Psoas muscle (tissue), 8 donors: ENCODE measurements around the gene DNHD1. TPM values are rescaled to one million over a fixed set of nuclear protein-coding genes. Genes with fewer than 3 reads are reported as not detected.
A peak's percentile ranks its signal among the peaks of the same experiment; 100 is the strongest.

Experiments used
- ATAC-seq, 4 donors: fragments of 200-7000 bp; cut with Tn5 transposase; one replicate each; pipeline ENCODE4 v1.9.1; 2020; ENCODE audit warnings: moderate library complexity in 3 of 4, mild to moderate bottlenecking in 2 of 4
- DNase-seq, 2 donors: peaks; one replicate each; pipeline ENCODE4 v3.0.0-alpha.2; 2020
- H3K27ac ChIP-seq: fragments of 200-600 bp; one replicate; pipeline ENCODE4 v1.8.0; 2022
- H3K27me3 ChIP-seq, 3 donors: fragments of 200-600 bp in 1 of 3; one replicate each; pipeline versions ENCODE4 v1.6.1 to v1.8.0; 2013 to 2022; ENCODE audit warnings: low read length in 2 of 3, mild to moderate bottlenecking in 2 of 3, moderate library complexity in 1 of 3; ENCODE audit not compliant: insufficient read depth in 3 of 3
- H3K36me3 ChIP-seq, 2 donors: fragments of 200-600 bp in 1 of 2; one replicate each; pipeline versions ENCODE4 v1.6.1 to v1.8.0; 2013 to 2022; ENCODE audit warnings: low read depth in 1 of 2, mild to moderate bottlenecking in 1 of 2, moderate library complexity in 1 of 2; ENCODE audit not compliant: insufficient read depth in 1 of 2
- H3K4me1 ChIP-seq: fragments of 200-600 bp; one replicate; pipeline ENCODE4 v1.8.0; 2022
- H3K4me3 ChIP-seq: fragments of 200-600 bp; one replicate; pipeline ENCODE4 v1.8.0; 2022; ENCODE audit warnings: mild to moderate bottlenecking
- H3K9me3 ChIP-seq: fragments of 200-600 bp; one replicate; pipeline ENCODE4 v1.8.0; 2022
- WGBS, 3 donors: extraction: QIAGEN DNeasy Blood & Tissue Kit; methylation state at CpG; one replicate each; pipeline versions ENCODE4 v1.1.6 to v1.1.7; 2013; 5-methylcytosine and 5-hydroxymethylcytosine counted together
- intact Hi-C, 2 donors: fragments of 100-400 bp; cut with DNase I; formaldehyde crosslinking; loops; one replicate each; pipeline versions ENCODE4 v1.11.0 to v1.14.2; 2022
- polyA plus RNA-seq, 3 donors: library from polyadenylated mRNA; stranded (reverse); fragments of 200-250 nt; gene quantifications; one replicate each; pipeline ENCODE4 v1.2.3, GENCODE V29; 2013
- total RNA-seq, 4 donors: library from RNA; stranded (reverse); fragmentation: NEBNext Ultra II Directional in 2 of 4; extraction: Animal tissue kit (Norgen Biotek cat#: 25700) in 2 of 4; gene quantifications; one replicate each; pipeline versions ENCODE4 v1.2.1 to v1.2.4, GENCODE V29; 2021 to 2023
- TF ChIP-seq, protein P1 (sequence below): fragments of 200-600 bp; IDR thresholded peaks from one replicate; pipeline ENCODE4 v1.8.0; 2022; ENCODE audit warnings: antibody characterized with exemption
- donor health status: healthy with polysubstance abuse.
- donor health status: DM: no; HTN: no; CAD: no; lungs with moderate emphysema.
- donor health status: Bipolar disorder and iron deficiency.
- donor health status: healthy.
- donor health status: DM: yes; HTN: yes; CAD: no.
- donor health status: DM: no; HTN: no; CAD: no.
- donor health status: DM: no; HTN: no; CAD: no.
- donor health status: DM: yes; HTN: yes; CAD: no.

The DNHD1 gene
- total and polyA plus RNA-seq, 7 donors, result 2.0 to 9.0 (median 3.4) TPM

DNA sequence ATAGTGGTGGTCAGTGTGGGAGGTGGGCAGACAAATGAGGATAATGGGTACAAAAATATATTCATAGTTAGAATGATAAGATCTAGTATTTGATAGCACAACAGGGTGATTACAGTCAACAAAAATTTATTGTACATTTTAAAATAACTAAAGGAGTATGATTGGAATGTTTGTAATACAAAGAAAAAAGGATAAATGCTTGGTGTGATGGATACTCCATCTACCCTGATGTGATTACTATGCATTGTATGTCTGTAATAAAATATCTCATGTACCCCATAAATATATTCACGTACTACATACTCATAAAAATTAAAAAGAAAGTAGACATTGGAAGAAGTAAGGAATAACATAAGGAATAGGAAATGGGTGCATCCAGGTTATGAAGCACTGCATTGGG lies 90.9 kb downstream of the DNHD1 start:
- no peak for DNase-seq
- peaks cover 15% of the 10 kb centered on the region for H3K9me3 ChIP-seq
- 88 to 95% (median 90%) methylated on average over 1 of the region's 1 CpG for WGBS, 3 donors
- H3K36me3 ChIP-seq, result peaks cover 7 to 28% of the 10 kb centered on the region in 2 donors
- ATAC-seq, result peak in 1 of 4 donors; percentile 20
- intact Hi-C loops, result no loop called here
- peak overlapping the region; percentile 37 for H3K27ac ChIP-seq
- no peaks in the 10 kb centered on the region for H3K27me3 ChIP-seq
- peaks cover 6% of the 10 kb centered on the region for H3K4me1 ChIP-seq
- H3K4me3 ChIP-seq, result no peak overlapping the region
- TF ChIP-seq, protein P1, sequence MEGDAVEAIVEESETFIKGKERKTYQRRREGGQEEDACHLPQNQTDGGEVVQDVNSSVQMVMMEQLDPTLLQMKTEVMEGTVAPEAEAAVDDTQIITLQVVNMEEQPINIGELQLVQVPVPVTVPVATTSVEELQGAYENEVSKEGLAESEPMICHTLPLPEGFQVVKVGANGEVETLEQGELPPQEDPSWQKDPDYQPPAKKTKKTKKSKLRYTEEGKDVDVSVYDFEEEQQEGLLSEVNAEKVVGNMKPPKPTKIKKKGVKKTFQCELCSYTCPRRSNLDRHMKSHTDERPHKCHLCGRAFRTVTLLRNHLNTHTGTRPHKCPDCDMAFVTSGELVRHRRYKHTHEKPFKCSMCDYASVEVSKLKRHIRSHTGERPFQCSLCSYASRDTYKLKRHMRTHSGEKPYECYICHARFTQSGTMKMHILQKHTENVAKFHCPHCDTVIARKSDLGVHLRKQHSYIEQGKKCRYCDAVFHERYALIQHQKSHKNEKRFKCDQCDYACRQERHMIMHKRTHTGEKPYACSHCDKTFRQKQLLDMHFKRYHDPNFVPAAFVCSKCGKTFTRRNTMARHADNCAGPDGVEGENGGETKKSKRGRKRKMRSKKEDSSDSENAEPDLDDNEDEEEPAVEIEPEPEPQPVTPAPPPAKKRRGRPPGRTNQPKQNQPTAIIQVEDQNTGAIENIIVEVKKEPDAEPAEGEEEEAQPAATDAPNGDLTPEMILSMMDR, result no peak

DNA sequence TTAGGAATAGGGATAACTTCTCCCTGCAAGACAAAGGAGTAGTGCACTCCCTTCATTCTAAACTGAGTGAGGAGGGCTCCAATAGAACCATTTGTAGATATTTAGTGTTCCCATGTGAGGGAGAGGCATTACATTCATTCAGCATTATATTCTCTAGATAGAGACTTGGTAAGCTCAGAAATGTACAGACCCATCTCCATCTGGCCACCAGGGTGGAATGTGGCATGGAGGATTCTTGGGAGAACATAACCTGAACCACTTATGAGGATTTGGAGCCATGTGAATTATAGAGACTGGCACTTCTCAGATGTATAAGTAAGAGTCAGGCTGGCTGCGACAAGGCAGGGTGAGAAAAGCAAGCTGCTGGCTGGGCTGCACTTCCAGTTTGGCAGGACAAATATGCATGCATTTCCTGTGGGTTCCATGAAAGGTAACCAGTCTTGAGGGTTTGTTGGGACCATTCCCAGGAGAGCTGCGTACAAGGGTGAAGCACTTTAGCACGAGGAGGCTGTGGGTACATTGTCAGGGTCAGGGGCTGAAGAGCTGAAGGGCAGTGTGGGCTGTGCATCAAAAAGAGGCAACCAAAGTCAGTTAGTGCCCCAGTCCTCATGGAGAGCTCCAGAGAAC lies 97.2 kb downstream of the DNHD1 start:
- ATAC-seq, result no peak
- no peaks in the 10 kb centered on the region for H3K9me3 ChIP-seq

DNA sequence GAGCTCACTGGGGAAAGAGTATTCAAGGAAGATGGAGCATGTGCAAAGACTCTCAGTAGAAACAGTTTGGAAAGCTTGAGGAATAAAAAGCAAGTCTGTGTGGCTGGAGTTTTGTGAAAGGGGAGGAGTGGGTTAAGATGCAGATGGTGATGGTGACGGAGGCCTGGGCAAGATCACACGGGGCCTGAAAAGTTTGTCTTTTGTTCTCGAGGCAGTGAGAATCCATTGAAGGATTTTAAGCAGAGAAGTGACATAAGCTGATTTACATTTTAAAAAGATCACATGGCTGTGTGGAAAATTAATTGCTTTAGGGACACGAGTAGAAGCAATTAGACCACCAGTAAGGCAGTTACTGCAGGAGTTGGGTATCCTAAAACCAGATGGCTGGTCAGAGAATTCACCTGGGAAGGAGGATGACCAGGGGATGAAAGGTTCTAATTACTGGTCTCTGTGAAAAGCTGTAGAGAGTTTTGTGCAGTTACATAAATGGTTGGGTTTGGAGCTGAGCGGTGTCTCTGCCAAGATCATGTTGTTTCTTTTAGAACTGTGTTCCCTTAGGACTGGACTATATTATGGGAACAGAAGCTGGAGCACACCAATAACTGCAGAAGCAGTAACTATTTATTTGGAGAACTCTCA lies 99.3 kb downstream of the DNHD1 start:
- Histone ChIP-seq H3K36me3 (peaks cover 14 to 97% of the 10 kb centered on the region in 2 donors), H3K27ac (peak overlapping the region; percentile 19), H3K9me3 (no peaks in the 10 kb centered on the region), H3K4me3 (no peak overlapping the region), H3K27me3 (no peaks in the 10 kb centered on the region), H3K4me1 (peaks cover 2% of the 10 kb centered on the region)
- WGBS, 3 donors, result 42 to 49% (median 43%) methylated on average over 5 of the region's 5 CpGs
- TF ChIP-seq, protein P1, result no peak
- ATAC-seq, result no peak
- DNase-seq, result no peak
- intact Hi-C loops, result no loop called here

More for the DNA sequence above, 97.2 kb downstream of the DNHD1 start:
- DNase-seq, result no peak
- Histone ChIP-seq H3K27me3 (no peaks in the 10 kb centered on the region), H3K27ac (no peak overlapping the region), H3K36me3 (peaks cover 14 to 87% of the 10 kb centered on the region in 2 donors), H3K4me1 (no peaks in the 10 kb centered on the region), H3K4me3 (no peak overlapping the region)
- TF ChIP-seq, protein P1, result no peak
- intact Hi-C loops, result no loop called here
- 81 to 85% (median 84%) methylated on average over 3 of the region's 3 CpGs for WGBS, 3 donors

DNA sequence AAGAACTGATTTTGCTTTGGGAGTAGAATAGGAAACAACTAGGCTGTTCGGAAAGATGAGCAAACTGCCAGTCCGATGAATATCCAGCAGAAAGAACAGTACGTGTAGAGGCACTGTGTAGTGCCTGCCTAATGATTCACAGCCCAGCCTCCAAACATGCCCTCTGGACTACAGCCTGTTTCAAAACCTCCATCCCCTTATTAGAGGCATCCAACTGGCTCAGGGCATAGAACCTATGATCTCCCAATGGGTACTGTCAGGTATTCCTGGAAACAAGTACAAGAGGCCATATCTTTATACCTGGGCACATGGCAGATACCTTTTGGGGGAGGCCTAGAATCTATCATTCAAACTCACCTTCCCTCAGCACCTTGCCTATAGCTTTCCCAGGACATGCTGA lies 101.5 kb downstream of the DNHD1 start:
- TF ChIP-seq, protein P1, result no peak
- ATAC-seq (no peak), DNase-seq (no peak)
- no peak overlapping the region for H3K27ac ChIP-seq
- H3K4me1 ChIP-seq, result peaks cover 13% of the 10 kb centered on the region
- intact Hi-C loops, result no loop called here
- H3K36me3 ChIP-seq, result peaks cover 8 to 82% of the 10 kb centered on the region in 2 donors
- 88 to 96% (median 91%) methylated on average over 3 of the region's 3 CpGs for WGBS, 3 donors
- H3K27me3 ChIP-seq, result no peaks in the 10 kb centered on the region
- no peak overlapping the region for H3K4me3 ChIP-seq
- no peaks in the 10 kb centered on the region for H3K9me3 ChIP-seq
